Stimulated activated CD4-positive, alpha-beta T cell treated with anti-CD3 and anti-CD28 coated beads, Interleukin-12 subunit alpha, Interleukin-12 subunit beta, amount 100 ng/mL, for 48 hours (primary cell): Measurements from ENCODE around the gene KAT6B.

ENCODE experiments used
- DNase-seq, 3 donors: peaks; one replicate each; pipeline ENCODE4 v3.0.0-alpha.2; 2020; ENCODE audit warnings: low read depth in 2 of 3, low spot score in 1 of 3

KAT6B gene

GRCh38 chr10:74981831-74982633 is 155.6 kb downstream of the KAT6B start:
- DNase-seq = no peak

- no peak for DNase-seq
These were observed 156.2 kb downstream of the KAT6B start for GRCh38 chr10:74982634-74982982.

- DNase-seq = no peak
These were observed 157.0 kb downstream of the KAT6B start for GRCh38 chr10:74983383-74983782.

GRCh38 chr10:74987339-74988053 is 161.1 kb downstream of the KAT6B start:
- no peak for DNase-seq

GRCh38 chr10:74988054-74988775 is 161.8 kb downstream of the KAT6B start:
- DNase-seq = no peak

GRCh38 chr10:74988832-74989561 is 162.6 kb downstream of the KAT6B start:
- no peak for DNase-seq

GRCh38 chr10:74991435-74991834 is 165.0 kb downstream of the KAT6B start:
- DNase-seq = no peak

- no peak for DNase-seq
These were observed 165.7 kb downstream of the KAT6B start for GRCh38 chr10:74992068-74992467.

GRCh38 chr10:74993649-74994048 is 167.2 kb downstream of the KAT6B start:
- DNase-seq = no peak

- no peak for DNase-seq
These were observed 168.5 kb downstream of the KAT6B start for GRCh38 chr10:74994854-74995253.

- no peak for DNase-seq
These were observed 169.4 kb downstream of the KAT6B start for GRCh38 chr10:74995806-74996205.

- DNase-seq = no peak
These were observed 170.8 kb downstream of the KAT6B start for GRCh38 chr10:74997163-74997562.

GRCh38 chr10:75000748-75001321 is 174.4 kb downstream of the KAT6B start:
- no peak for DNase-seq

GRCh38 chr10:75001715-75002350 is 175.4 kb downstream of the KAT6B start:
- DNase-seq = no peak

GRCh38 chr10:75002351-75002725 is 175.9 kb downstream of the KAT6B start:
- no peak for DNase-seq

GRCh38 chr10:75002967-75003594 is 176.7 kb downstream of the KAT6B start:
- DNase-seq = no peak

GRCh38 chr10:75003891-75004290 is 177.5 kb downstream of the KAT6B start:
- DNase-seq = no peak

GRCh38 chr10:75007646-75008045 is 181.2 kb downstream of the KAT6B start:
- DNase-seq = no peak

GRCh38 chr10:75008952-75009351 is 182.6 kb downstream of the KAT6B start:
- DNase-seq = no peak

GRCh38 chr10:75009426-75009825 is 183.0 kb downstream of the KAT6B start:
- no peak for DNase-seq
